ENCODE results near the gene NHP2.

NHP2 gene

GRCh38 chr5:178126556-178126955 is 27.1 kb downstream of the NHP2 start:
- Histone ChIP-seq H3K27ac (ENCODE audit: low read length) (no peak overlapping the region), H3K9ac (ENCODE audit: low read depth, low read length) (no peak overlapping the region), H3K4me2 (ENCODE audit: insufficient read depth, low read length) (no peak overlapping the region), H3K27me3 (ENCODE audit: insufficient read depth, low read length, poor library complexity) (no peaks in the 10 kb centered on the region), H3K79me2 (ENCODE audit: insufficient read depth, low read length) (peaks cover 14% of the 10 kb centered on the region), H4K20me1 (ENCODE audit: insufficient read depth, low read length) (no peaks in the 10 kb centered on the region), H3K4me1 (ENCODE audit: insufficient read depth, low read length) (peaks cover 25% of the 10 kb centered on the region), H3K4me3 (ENCODE audit: low read depth in 1 of 2, low read length in 2 of 2) (no peak overlapping the region), H3K9me3 (ENCODE audit: insufficient read depth, low read length, severe bottlenecking) (no peaks in the 10 kb centered on the region), H3K36me3 (ENCODE audit: insufficient read depth, low read length) (no peaks in the 10 kb centered on the region; the same call in 1 of the 2 replicates), H2AFZ (ENCODE audit: low read depth, low read length) (no peak overlapping the region)
- ATAC-seq (ENCODE audit: insufficient read depth, low read depth) (no peak), DNase-seq (no peak)
- no peak for TF ChIP-seq CTCF (IDR thresholded peaks at IDR 0.05; ENCODE audit: borderline replicate concordance, extremely low read depth, low read length, poor library complexity, severe bottlenecking)
- TF ChIP-seq EZH2 (IDR thresholded peaks at IDR 0.05; ENCODE audit: borderline replicate concordance, low read depth, low read length, severe bottlenecking), result no peak

GRCh38 chr5:178125253-178125906 is 28.3 kb downstream of the NHP2 start:
- peaks cover 33% of the 10 kb centered on the region for H3K4me1 ChIP-seq (ENCODE audit: insufficient read depth, low read length)
- H3K4me2 ChIP-seq (ENCODE audit: insufficient read depth, low read length), result no peak overlapping the region

GRCh38 chr5:178123966-178124925 is 29.4 kb downstream of the NHP2 start:
- Histone ChIP-seq H2AFZ (ENCODE audit: low read depth, low read length) (no peak overlapping the region), H3K36me3 (ENCODE audit: insufficient read depth, low read length) (no peaks in the 10 kb centered on the region), H3K4me2 (ENCODE audit: insufficient read depth, low read length) (no peak overlapping the region), H4K20me1 (ENCODE audit: insufficient read depth, low read length) (0 out of 2 replicates have a peak, but pooled peaks cover 3% of the 10 kb centered on the region), H3K4me3 (ENCODE audit: low read depth in 1 of 2, low read length in 2 of 2) (no peak overlapping the region), H3K27me3 (ENCODE audit: insufficient read depth, low read length, poor library complexity) (no peaks in the 10 kb centered on the region), H3K79me2 (ENCODE audit: insufficient read depth, low read length) (no peaks in the 10 kb centered on the region), H3K4me1 (ENCODE audit: insufficient read depth, low read length) (peaks cover 22% of the 10 kb centered on the region), H3K27ac (ENCODE audit: low read length) (no peak overlapping the region), H3K9me3 (ENCODE audit: insufficient read depth, low read length, severe bottlenecking) (no peaks in the 10 kb centered on the region), H3K9ac (ENCODE audit: low read depth, low read length) (no peak overlapping the region)
- no peak for ATAC-seq (ENCODE audit: insufficient read depth, low read depth)
- DNase-seq, result no peak
- TF ChIP-seq CTCF (IDR thresholded peaks at IDR 0.05; ENCODE audit: borderline replicate concordance, extremely low read depth, low read length, poor library complexity, severe bottlenecking) (no peak), EZH2 (IDR thresholded peaks at IDR 0.05; ENCODE audit: borderline replicate concordance, low read depth, low read length, severe bottlenecking) (no peak)

More at GRCh38 chr5:178125253-178125906, 28.3 kb downstream of the NHP2 start:
- H3K27ac ChIP-seq (ENCODE audit: low read length), result no peak overlapping the region
- ATAC-seq (ENCODE audit: insufficient read depth, low read depth) (no peak), DNase-seq (no peak)
- no peaks in the 10 kb centered on the region; the same call in 1 of the 2 replicates for H3K36me3 ChIP-seq (ENCODE audit: insufficient read depth, low read length)
- no peak overlapping the region for H3K4me3 ChIP-seq (ENCODE audit: low read depth in 1 of 2, low read length in 2 of 2)
- peaks cover 3% of the 10 kb centered on the region for H3K79me2 ChIP-seq (ENCODE audit: insufficient read depth, low read length)
- no peaks in the 10 kb centered on the region for H3K9me3 ChIP-seq (ENCODE audit: insufficient read depth, low read length, severe bottlenecking)
- no peak overlapping the region for H2AFZ ChIP-seq (ENCODE audit: low read depth, low read length)
- TF ChIP-seq CTCF (IDR thresholded peaks at IDR 0.05; ENCODE audit: borderline replicate concordance, extremely low read depth, low read length, poor library complexity, severe bottlenecking), result no peak
- TF ChIP-seq EZH2 (IDR thresholded peaks at IDR 0.05; ENCODE audit: borderline replicate concordance, low read depth, low read length, severe bottlenecking), result no peak
- 0 out of 2 replicates have a peak, but pooled peaks cover 3% of the 10 kb centered on the region for H4K20me1 ChIP-seq (ENCODE audit: insufficient read depth, low read length)
- no peak overlapping the region for H3K9ac ChIP-seq (ENCODE audit: low read depth, low read length)
- H3K27me3 ChIP-seq (ENCODE audit: insufficient read depth, low read length, poor library complexity), result no peaks in the 10 kb centered on the region

All from DND-41 (cell line).